Lower leg skin (tissue), 4 donors: ENCODE measurements around the gene CASP10. TPM values are rescaled to one million over a fixed set of nuclear protein-coding genes. Genes with fewer than 3 reads are reported as not detected.
"Not testable (repeated sequence)": the region's sequence is repeated elsewhere in the genome, so short reads cannot be mapped to it uniquely, and the experiment has no call there.

Source experiments
- DNase-seq, 2 donors: peaks; one replicate each; pipeline ENCODE4 v3.0.0-alpha.2; 2019; ENCODE audit warnings: low spot score in 2 of 2
- H3K4me3 ChIP-seq: fragments of 200-600 bp; sonication (generic); 2 replicates; pipeline ENCODE4 v1.5.1; 2017; ENCODE audit warnings: mild to moderate bottlenecking, low read depth; ENCODE audit not compliant: poor library complexity, severe bottlenecking
- CTCF ChIP-seq, 3 donors: fragments of 450-650 bp; IDR thresholded peaks; one replicate each; pipeline ENCODE4 v1.5.1; 2016; ENCODE audit warnings: antibody characterized with exemption in 3 of 3, mild to moderate bottlenecking in 3 of 3, moderate library complexity in 2 of 3
- POLR2A ChIP-seq, 2 donors: fragments of 450-650 bp; IDR thresholded peaks; one replicate each; pipeline ENCODE4 v1.6.1; 2016 to 2017; ENCODE audit warnings: antibody characterized with exemption in 2 of 2, mild to moderate bottlenecking in 1 of 2, moderate library complexity in 1 of 2
- WGBS, 2 donors: methylation state at CpG; one replicate each; pipeline ENCODE4 v1.1.5; 2018; 5-methylcytosine and 5-hydroxymethylcytosine counted together
- intact Hi-C: fragments of 100-400 bp; cut with DNase I; formaldehyde crosslinking; loops from one replicate; pipeline ENCODE4 v1.15.0; 2023; ENCODE audit warnings: low total_unique reads
- total RNA-seq, 4 donors: library from RNA; depleted of rRNA; stranded (reverse); fragments of >200 nt; gene quantifications; one replicate each; pipeline ENCODE4 v1.1.0, GENCODE V29; 2016

The CASP10 gene
- total RNA-seq, 4 donors from 2014 or later, result 4.0 to 6.3 (median 4.2) TPM

GRCh38 chr2:201167546-201167945, 15.4 kb upstream of the CASP10 start:
- intact Hi-C loops, result loop anchor here (10.0 kb wide), 1 partner anchor 263 kb away; no protein-coding TSS in a partner anchor
- TF ChIP-seq POLR2A (IDR thresholded peaks at IDR 0.05), result no peak
- TF ChIP-seq CTCF (IDR thresholded peaks at IDR 0.05), result no peak
- 90 to 99% methylated on average over 3 of the region's 3 CpGs for WGBS, 2 donors
- H3K4me3 ChIP-seq, result no peak overlapping the region
- no peak for DNase-seq

GRCh38 chr2:201168496-201168895, 14.4 kb upstream of the CASP10 start:
- 69 to 80% methylated on average over 1 of the region's 1 CpG for WGBS, 2 donors
- not testable (repeated sequence) for DNase-seq, H3K4me3 ChIP-seq
- intact Hi-C loops, result loop anchor here (10.0 kb wide), 1 partner anchor 264 kb away; no protein-coding TSS in a partner anchor

GRCh38 chr2:201171259-201171814, 11.6 kb upstream of the CASP10 start:
- TF ChIP-seq CTCF (IDR thresholded peaks at IDR 0.05), result no peak
- no peak for TF ChIP-seq POLR2A (IDR thresholded peaks at IDR 0.05)
- intact Hi-C loops, result no loop called here
- 45 to 56% methylated on average over 6 of the region's 6 CpGs for WGBS, 2 donors
- DNase-seq, result no peak
- no peak overlapping the region for H3K4me3 ChIP-seq

- 69 to 71% methylated on average over 2 of the region's 2 CpGs for WGBS, 2 donors
- DNase-seq, result no peak
- intact Hi-C loops, result no loop called here
- H3K4me3 ChIP-seq, result no peak overlapping the region
- no peak for TF ChIP-seq POLR2A (IDR thresholded peaks at IDR 0.05)
- TF ChIP-seq CTCF (IDR thresholded peaks at IDR 0.05), result no peak
Measured at GRCh38 chr2:201172279-201172678, 10.7 kb upstream of the CASP10 start.

GRCh38 chr2:201174687-201175086, 8.3 kb upstream of the CASP10 start:
- no peak overlapping the region for H3K4me3 ChIP-seq
- DNase-seq, result no peak
- no peak for TF ChIP-seq CTCF (IDR thresholded peaks at IDR 0.05)
- TF ChIP-seq POLR2A (IDR thresholded peaks at IDR 0.05), result no peak
- intact Hi-C loops, result no loop called here
- 52 to 60% methylated on average over 1 of the region's 1 CpG for WGBS, 2 donors

GRCh38 chr2:201176081-201176481, 6.9 kb upstream of the CASP10 start:
- no peak for DNase-seq
- TF ChIP-seq POLR2A (IDR thresholded peaks at IDR 0.05) (no peak), CTCF (IDR thresholded peaks at IDR 0.05) (no peak)
- intact Hi-C loops, result no loop called here
- 37 to 45% methylated on average over 6 of the region's 6 CpGs for WGBS, 2 donors
- no peak overlapping the region for H3K4me3 ChIP-seq
